Hippocampal formation (tissue), 2 donors: ENCODE measurements around the gene MAP4K4.

Experiments used
- DNase-seq, 2 donors: peaks; one replicate each; lab custom pipeline; 2025; lab: John Stamatoyannopoulos, UW

Gene MAP4K4

GRCh38 chr2:101692766-101693165 is 4.7 kb upstream of the MAP4K4 start:
- DNase-seq = no peak

GRCh38 chr2:101693991-101694588 is 3.4 kb upstream of the MAP4K4 start:
- no peak for DNase-seq

- DNase-seq = peak; percentile 60 to 65
These were observed 1.0 kb upstream of the MAP4K4 start for GRCh38 chr2:101696272-101697123.

GRCh38 chr2:101698014-101698843 is 722 bp downstream of the MAP4K4 start:
- no peak for DNase-seq

GRCh38 chr2:101698844-101699754 is 1.6 kb downstream of the MAP4K4 start:
- peak in 1 of 2 donors; percentile 60 for DNase-seq

GRCh38 chr2:101699755-101700461 is 2.4 kb downstream of the MAP4K4 start:
- DNase-seq = peak in 1 of 2 donors; percentile 64

GRCh38 chr2:101704046-101704466 is 6.5 kb downstream of the MAP4K4 start:
- peak in 1 of 2 donors; percentile 22 for DNase-seq

GRCh38 chr2:101704816-101705578 is 7.5 kb downstream of the MAP4K4 start:
- no peak for DNase-seq

GRCh38 chr2:101706121-101706818 is 8.8 kb downstream of the MAP4K4 start:
- no peak for DNase-seq

GRCh38 chr2:101706819-101707177 is 9.3 kb downstream of the MAP4K4 start:
- DNase-seq = no peak

- DNase-seq = no peak
These were observed 12.5 kb downstream of the MAP4K4 start for GRCh38 chr2:101710036-101710435.

GRCh38 chr2:101710471-101711318 is 13.2 kb downstream of the MAP4K4 start:
- no peak for DNase-seq

- no peak for DNase-seq
These were observed 16.6 kb downstream of the MAP4K4 start for GRCh38 chr2:101714118-101714517.

- DNase-seq = no peak
These were observed 19.8 kb downstream of the MAP4K4 start for GRCh38 chr2:101717071-101717845.

- no peak for DNase-seq
These were observed 21.0 kb downstream of the MAP4K4 start for GRCh38 chr2:101718479-101718878.

GRCh38 chr2:101718993-101719571 is 21.6 kb downstream of the MAP4K4 start:
- DNase-seq = no peak

- no peak for DNase-seq
These were observed 23.2 kb downstream of the MAP4K4 start for GRCh38 chr2:101720732-101721131.
